ENCODE measurements around the gene SELENOH.

GRCh38 chr11:57703341-57703740 lies 38.0 kb upstream of the SELENOH start:
- TF ChIP-seq EZH2 (IDR thresholded peaks at IDR 0.05; ENCODE audit: borderline replicate concordance, low read depth, low read length) (no peak), TBL1XR1 (IDR thresholded peaks at IDR 0.05; ENCODE audit: low read length in 2 of 2) (no peak), CTCF (IDR thresholded peaks at IDR 0.05 in 2 of 3, conservative IDR thresholded peaks at IDR 0.05 in 1 of 3; ENCODE audit: insufficient read depth in 2 of 3, low read depth in 1 of 3, low read length in 3 of 3) (no peak)

Measured in K562 (cell line).